ENCODE results near the gene TMEM266.

GRCh38 chr15:76175442-76175841 is 115.7 kb downstream of the TMEM266 start:
- TF ChIP-seq CTCF (IDR thresholded peaks at IDR 0.05; ENCODE audit: low read depth, low read length): no peak
- TF ChIP-seq POLR2A (IDR thresholded peaks at IDR 0.05; ENCODE audit: extremely low read depth, insufficient read length): no peak
- no peak for TF ChIP-seq MAX (IDR thresholded peaks at IDR 0.05; ENCODE audit: low read depth, low read length)
